OCI-LY7 (cell line): ENCODE results near the gene PCBP3.

Experiments used
- EZH2phosphoT487 ChIP-seq: fragments of 200-600 bp; sonication (generic); IDR thresholded peaks from 2 replicates; pipeline ENCODE4 v1.6.1; 2018; ENCODE audit warnings: low read depth, borderline replicate concordance, mild to moderate bottlenecking, mixed run types, antibody characterized with exemption, low read length, moderate library complexity, mixed read lengths
- TF ChIP-seq, protein P1 (sequence below): fragments of 200-600 bp; sonication (generic); conservative IDR thresholded peaks from 2 replicates; pipeline ENCODE4 v1.5.1; 2014; ENCODE audit warnings: mild to moderate bottlenecking, antibody characterized with exemption, low read length, moderate library complexity, mixed read lengths

DNA sequence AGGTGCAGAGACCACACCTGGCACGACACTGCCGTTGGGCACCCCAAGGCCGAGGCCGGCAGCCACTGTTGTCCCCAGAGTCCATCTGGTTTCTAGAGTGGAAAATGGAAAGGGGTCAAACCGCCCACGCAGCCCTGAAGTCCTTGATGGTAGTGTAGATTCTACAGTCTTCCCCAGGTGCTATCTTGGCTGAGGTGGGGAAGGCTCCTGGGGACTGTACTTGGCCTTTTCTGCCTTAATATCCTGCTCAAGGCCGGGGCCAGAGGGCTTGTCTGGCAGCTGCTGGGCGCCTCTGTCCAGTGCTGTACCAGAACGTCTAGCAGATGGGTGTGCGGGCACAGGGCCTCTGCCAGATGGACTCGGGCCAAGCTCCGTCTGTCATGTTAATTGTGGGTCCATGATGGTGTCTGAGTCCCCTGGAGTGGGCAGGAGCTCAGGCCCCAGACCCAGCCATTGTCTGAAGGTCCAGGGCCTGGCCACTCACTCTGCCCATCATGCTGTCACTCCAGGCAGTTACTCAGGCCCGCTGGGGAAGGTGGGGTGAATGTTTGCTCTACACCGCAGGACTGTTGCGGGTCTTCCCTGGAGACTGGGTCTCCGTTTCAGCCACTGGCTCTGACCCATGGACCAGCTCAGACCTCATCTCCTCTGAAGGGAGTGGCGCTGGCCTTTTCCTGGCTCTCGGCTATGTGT lies 176.1 kb downstream of the PCBP3 start:
- TF ChIP-seq, protein P1, sequence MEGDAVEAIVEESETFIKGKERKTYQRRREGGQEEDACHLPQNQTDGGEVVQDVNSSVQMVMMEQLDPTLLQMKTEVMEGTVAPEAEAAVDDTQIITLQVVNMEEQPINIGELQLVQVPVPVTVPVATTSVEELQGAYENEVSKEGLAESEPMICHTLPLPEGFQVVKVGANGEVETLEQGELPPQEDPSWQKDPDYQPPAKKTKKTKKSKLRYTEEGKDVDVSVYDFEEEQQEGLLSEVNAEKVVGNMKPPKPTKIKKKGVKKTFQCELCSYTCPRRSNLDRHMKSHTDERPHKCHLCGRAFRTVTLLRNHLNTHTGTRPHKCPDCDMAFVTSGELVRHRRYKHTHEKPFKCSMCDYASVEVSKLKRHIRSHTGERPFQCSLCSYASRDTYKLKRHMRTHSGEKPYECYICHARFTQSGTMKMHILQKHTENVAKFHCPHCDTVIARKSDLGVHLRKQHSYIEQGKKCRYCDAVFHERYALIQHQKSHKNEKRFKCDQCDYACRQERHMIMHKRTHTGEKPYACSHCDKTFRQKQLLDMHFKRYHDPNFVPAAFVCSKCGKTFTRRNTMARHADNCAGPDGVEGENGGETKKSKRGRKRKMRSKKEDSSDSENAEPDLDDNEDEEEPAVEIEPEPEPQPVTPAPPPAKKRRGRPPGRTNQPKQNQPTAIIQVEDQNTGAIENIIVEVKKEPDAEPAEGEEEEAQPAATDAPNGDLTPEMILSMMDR = no peak
- TF ChIP-seq EZH2phosphoT487 = no peak
